GM19035 (cell line): ENCODE data around the gene SEH1L.

Experiments used
- ATAC-seq: cut with Tn5 transposase; IDR thresholded peaks from one replicate; pipeline ENCODE4 v1.9.1; 2021; ENCODE audit not compliant: unreplicated experiment

SEH1L gene

DNA sequence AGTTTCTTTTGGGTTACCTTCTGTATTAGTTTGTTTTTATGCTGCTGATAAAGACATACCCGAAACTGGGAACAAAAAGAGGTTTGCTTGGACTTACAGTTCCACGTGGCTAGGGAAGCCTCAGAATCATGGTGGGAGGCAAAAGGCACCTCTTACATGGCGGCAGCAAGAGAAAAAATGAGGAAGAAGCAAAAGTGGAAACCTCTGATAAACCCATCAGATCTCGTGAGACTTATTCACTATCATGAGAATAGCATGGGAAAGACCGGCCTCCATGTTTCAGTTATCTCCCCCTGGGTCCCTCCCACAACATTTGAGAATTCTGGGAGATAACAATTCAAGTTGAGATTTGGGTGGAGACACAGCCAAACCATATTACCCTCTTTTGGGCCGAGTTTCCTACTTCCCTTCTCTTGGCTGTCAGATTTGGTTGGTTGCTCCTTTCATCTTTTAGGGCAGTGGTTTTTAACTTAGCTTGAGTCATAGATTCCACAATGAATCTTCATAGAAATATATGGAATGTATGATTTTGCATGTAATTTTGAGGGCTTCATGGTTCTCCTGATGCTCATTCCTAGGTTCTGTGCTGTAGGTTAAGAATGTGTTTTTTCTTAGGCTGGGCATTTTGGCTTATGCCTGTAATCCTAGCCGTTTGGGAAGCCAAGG is 87.6 kb downstream of the SEH1L start:
- no peak for ATAC-seq

DNA sequence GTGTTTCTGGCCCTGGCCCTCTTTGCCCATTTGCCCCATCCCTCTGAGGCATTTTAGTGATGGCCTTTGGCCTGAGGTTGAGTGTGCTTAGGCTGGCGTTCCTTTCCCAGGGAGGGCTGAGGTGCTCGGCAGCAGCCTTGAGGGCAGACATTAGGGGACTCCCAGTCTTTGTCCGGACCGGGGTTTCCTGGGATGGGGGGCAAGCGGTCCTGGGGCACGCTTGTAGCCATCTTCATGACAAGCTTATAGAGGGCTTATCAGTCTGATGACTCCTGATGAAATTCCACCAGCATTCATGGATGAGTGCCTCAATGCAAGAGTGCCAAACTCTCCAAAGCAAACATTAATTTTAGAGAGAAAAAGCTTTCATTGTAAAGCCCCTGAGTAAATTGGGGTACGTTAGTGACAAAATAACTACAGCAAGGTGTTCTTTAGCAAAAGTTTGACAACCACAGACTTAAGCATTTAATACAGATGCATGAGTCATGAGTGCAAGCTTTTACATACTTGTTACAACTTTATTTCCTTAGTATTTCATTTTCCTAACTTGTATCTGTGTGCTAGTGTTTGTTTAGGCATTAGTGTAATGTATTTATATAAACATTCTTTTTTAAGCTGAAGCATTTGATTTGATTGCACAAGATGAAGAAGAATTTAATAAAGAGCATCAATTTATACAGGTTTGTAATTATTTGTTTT is 89.0 kb downstream of the SEH1L start:
- no peak for ATAC-seq
